ENCODE data around the gene GABRD. TPM values are rescaled to one million over a fixed set of nuclear protein-coding genes. Genes with fewer than 3 reads are reported as not detected.

The GABRD gene
- total RNA-seq, 1 experiment from 2014 or later: not detected

DNA sequence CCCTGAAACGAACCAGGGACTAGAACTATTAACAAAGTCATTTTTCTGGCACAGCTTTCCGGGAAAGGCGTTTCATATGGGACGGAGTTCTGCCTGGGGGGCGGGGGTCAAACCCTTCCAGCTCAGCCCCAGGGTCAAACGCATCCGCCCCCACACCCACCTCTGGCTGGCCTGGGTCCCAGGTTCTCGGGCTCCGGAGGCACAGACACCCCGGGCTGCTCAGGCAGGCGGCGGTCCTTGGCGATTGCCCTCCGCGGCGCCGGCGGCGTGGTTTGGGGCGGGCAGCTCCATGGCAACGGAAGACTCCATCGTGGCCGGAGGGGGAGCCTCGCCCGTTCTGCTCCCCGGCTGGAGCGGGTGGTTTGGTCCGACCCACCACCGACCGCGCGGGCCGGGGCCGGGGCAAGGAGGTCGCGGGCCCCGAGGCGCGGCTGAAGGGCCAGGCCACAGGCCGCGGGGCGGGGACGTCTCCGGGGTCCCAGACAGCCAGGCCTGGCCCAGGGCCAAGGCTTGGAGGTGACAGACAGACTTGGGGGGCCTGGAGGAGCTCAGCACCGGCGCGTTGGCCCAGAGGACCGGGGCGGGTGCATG lies 15.5 kb upstream of the GABRD start, which contains the start of gene CFAP74:
Gene CFAP74 (minus strand): TSS at position 246 of the 591 bp plus-strand sequence. CDS start 12,830 bp downstream, outside the sequence.
- Histone ChIP-seq H3K4me1 (replicated peaks; ENCODE audit: insufficient read depth) (peaks cover 12% of the 10 kb centered on the region), H3K27ac (no peak within 1 kb of the TSS), H2AFZ (no peak within 1 kb of the TSS), H4K20me1 (ENCODE audit: insufficient read depth) (no peaks in the 10 kb centered on the region), H3K9me2 (ENCODE audit: insufficient read depth) (no peaks in the 10 kb centered on the region), H3K36me3 (ENCODE audit: low read depth) (no peaks in the 10 kb centered on the region), H3F3A (ENCODE audit: insufficient read depth, low read depth) (no peaks in the 10 kb centered on the region), H3K4me2 (no peak within 1 kb of the TSS), H3K9me3 (ENCODE audit: insufficient read depth, low read depth) (no peaks in the 10 kb centered on the region), H3K79me2 (ENCODE audit: low read depth) (no peaks in the 10 kb centered on the region), H3K4me3 (no peak within 1 kb of the TSS), H3K27me3 (ENCODE audit: insufficient read depth, low read depth) (peaks cover 21% of the 10 kb centered on the region)
- ChIA-PET CTCF (interaction anchor here (0.7 kb wide), 1 partner anchor 196 kb away, joined by 3 read pairs; no protein-coding TSS in a partner anchor), POLR2A (ENCODE audit: unreplicated experiment) (interaction anchor here (0.7 kb wide), 1 partner anchor 325 kb away, joined by 4 read pairs; no protein-coding TSS in a partner anchor)
- no peak for TF ChIP-seq EZH2 (IDR thresholded peaks at IDR 0.05; ENCODE audit: low read depth)
- TF ChIP-seq, protein P1, sequence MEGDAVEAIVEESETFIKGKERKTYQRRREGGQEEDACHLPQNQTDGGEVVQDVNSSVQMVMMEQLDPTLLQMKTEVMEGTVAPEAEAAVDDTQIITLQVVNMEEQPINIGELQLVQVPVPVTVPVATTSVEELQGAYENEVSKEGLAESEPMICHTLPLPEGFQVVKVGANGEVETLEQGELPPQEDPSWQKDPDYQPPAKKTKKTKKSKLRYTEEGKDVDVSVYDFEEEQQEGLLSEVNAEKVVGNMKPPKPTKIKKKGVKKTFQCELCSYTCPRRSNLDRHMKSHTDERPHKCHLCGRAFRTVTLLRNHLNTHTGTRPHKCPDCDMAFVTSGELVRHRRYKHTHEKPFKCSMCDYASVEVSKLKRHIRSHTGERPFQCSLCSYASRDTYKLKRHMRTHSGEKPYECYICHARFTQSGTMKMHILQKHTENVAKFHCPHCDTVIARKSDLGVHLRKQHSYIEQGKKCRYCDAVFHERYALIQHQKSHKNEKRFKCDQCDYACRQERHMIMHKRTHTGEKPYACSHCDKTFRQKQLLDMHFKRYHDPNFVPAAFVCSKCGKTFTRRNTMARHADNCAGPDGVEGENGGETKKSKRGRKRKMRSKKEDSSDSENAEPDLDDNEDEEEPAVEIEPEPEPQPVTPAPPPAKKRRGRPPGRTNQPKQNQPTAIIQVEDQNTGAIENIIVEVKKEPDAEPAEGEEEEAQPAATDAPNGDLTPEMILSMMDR (conservative IDR thresholded peaks at IDR 0.05): no peak
- peak in 1 of 2 experiments; percentile 78 for DNase-seq
- BruUV-seq (replicated peaks): no TSS peak
- intact Hi-C loops (cut with micrococcal nuclease; ENCODE audit: unreplicated experiment): no loop called here

DNA sequence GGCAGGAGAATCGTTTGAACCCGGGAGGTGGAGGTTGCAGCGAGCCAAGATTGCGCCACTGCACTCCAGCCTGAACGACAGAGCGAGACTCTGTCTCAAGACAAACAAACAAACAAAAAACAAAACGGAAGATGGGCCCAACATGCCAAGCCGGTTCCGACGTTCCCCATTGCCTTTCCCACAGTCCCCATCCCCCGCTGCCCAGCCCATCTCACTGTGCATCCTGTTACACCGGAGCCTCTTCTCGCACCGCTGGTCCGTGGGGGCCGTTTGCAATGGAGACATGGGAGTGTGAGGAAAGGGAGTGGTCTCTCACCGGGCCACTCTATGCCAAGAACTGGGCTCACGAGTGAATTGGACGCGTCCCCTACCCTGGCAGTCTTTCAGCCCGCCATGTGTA lies 14.3 kb upstream of the GABRD start:
- CTCF ChIA-PET: no interaction called here
- intact Hi-C loops (cut with micrococcal nuclease; ENCODE audit: unreplicated experiment): no loop called here
- no TSS peak for BruUV-seq (replicated peaks)
- H3K27me3 ChIP-seq (ENCODE audit: insufficient read depth, low read depth): peaks cover 33% of the 10 kb centered on the region
- TF ChIP-seq EZH2 (IDR thresholded peaks at IDR 0.05; ENCODE audit: low read depth): no peak
- TF ChIP-seq, protein P1 (conservative IDR thresholded peaks at IDR 0.05): no peak
- POLR2A ChIA-PET (ENCODE audit: unreplicated experiment): no interaction called here
- H3K79me2 ChIP-seq (ENCODE audit: low read depth): no peaks in the 10 kb centered on the region
- no peak overlapping the region for H3K27ac ChIP-seq
- no peaks in the 10 kb centered on the region for H3F3A ChIP-seq (ENCODE audit: insufficient read depth, low read depth)
- H3K36me3 ChIP-seq (ENCODE audit: low read depth): no peaks in the 10 kb centered on the region
- DNase-seq: no peak
- no peaks in the 10 kb centered on the region for H3K9me2 ChIP-seq (ENCODE audit: insufficient read depth)
- H2AFZ ChIP-seq: no peak overlapping the region
- H3K4me1 ChIP-seq (replicated peaks; ENCODE audit: insufficient read depth): peaks cover 12% of the 10 kb centered on the region
- H4K20me1 ChIP-seq (ENCODE audit: insufficient read depth): no peaks in the 10 kb centered on the region
- H3K9me3 ChIP-seq (ENCODE audit: insufficient read depth, low read depth): no peaks in the 10 kb centered on the region
- H3K4me3 ChIP-seq: no peak overlapping the region
- no peak overlapping the region for H3K4me2 ChIP-seq

DNA sequence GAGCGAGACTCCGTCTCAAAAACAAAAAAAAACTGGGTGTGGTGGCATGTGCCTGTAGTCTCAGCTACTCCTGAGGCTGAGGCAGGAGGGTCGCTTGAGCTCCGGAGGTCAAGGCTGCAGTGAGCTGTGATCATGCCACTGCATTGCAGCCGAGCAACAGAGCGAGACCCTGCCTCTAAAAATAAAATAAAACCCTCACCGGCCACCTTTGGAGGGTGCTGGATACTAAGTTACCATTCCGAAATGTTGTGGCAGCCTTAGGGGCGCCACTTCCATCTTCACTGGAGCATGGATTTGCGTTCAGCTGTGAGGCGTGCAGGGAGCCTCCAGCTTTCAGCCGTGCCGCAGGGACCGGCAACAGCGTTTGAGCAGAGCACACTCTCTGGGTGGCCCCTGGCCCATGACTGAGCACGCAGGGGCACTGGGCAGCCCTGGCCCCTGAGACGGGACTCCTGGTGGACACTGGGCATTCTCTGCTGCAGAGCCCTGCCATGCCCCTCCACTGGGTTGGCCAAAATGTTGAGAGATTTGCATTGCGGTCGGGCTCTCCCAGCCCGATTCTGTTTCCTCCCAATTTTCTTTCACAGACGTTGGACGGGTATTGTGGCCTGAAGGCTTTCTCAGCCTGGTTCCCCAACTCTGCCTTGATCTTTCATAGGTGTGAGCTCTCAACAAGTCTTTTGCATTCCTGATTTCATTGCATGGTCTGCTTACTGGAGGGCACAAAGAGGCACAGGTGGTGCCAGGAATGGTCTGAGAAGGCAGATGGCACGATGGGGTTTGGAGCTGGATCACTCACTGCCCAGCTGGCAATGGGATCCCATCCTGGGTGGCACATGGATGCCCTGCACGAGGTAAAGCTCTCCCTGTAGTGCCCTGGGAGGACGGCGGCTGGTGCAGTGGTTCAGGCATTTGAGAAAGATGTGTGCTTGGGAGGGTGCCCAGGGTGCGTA lies 9.8 kb upstream of the GABRD start:
- Histone ChIP-seq H3K27me3 (ENCODE audit: insufficient read depth, low read depth) (peaks cover 72% of the 10 kb centered on the region), H2AFZ (no peak overlapping the region), H3K36me3 (ENCODE audit: low read depth) (no peaks in the 10 kb centered on the region), H3K27ac (no peak overlapping the region), H3K4me2 (no peak overlapping the region), H3K9me2 (ENCODE audit: insufficient read depth) (no peaks in the 10 kb centered on the region), H3F3A (ENCODE audit: insufficient read depth, low read depth) (no peaks in the 10 kb centered on the region), H4K20me1 (ENCODE audit: insufficient read depth) (no peaks in the 10 kb centered on the region), H3K9me3 (ENCODE audit: insufficient read depth, low read depth) (no peaks in the 10 kb centered on the region), H3K79me2 (ENCODE audit: low read depth) (no peaks in the 10 kb centered on the region), H3K4me1 (replicated peaks; ENCODE audit: insufficient read depth) (no peaks in the 10 kb centered on the region), H3K4me3 (no peak overlapping the region)
- POLR2A ChIA-PET (ENCODE audit: unreplicated experiment): no interaction called here
- intact Hi-C loops (cut with micrococcal nuclease; ENCODE audit: unreplicated experiment): no loop called here
- DNase-seq: no peak
- CTCF ChIA-PET: no interaction called here
- no TSS peak for BruUV-seq (replicated peaks)
- TF ChIP-seq, protein P1 (conservative IDR thresholded peaks at IDR 0.05): no peak
- no peak for TF ChIP-seq EZH2 (IDR thresholded peaks at IDR 0.05; ENCODE audit: low read depth)

Data from PC-9 (cell line).